IPS-11a (cell line): ENCODE measurements around the gene GNG7.
"Not testable (repeated sequence)": the region's sequence is repeated elsewhere in the genome, so short reads cannot be mapped to it uniquely, and the experiment has no call there.

ENCODE experiments used
- H3K4me3 ChIP-seq: one replicate; pipeline ENCODE4 v1.5.1; 2013; ENCODE audit warnings: low read depth, low read length, control low read depth

Gene GNG7

DNA sequence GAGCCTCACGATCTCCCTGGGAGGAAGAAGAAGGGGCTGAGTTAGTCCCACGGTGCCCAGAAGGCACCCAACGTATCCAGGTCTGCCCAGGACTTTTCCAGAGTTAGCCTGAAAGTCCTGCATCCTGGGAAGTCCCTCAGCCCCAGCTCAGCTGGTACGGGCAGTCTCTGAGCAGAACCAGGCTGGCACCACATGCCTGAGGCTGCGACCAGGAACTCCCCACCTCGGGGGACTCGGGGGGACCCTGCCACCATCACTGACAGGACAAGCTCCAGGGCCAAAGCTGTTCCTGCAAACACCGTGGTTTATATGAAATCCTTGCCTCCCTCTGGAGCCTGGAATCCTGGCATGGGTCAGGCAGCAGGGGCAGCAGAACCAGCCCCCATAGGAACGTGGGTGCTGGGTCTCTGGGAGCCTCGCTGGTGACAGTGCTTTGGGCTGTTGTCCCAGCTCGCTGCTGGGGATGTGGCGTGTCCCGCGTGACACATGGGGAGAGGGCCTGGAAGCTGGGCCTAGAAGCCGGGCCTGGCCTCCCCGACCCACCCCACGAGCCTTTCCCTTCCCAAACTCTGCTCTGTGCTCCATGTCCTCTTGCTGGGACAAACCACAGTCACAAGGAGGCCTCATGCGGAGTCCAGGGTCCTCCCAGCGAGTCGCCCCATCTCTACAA lies 55.5 kb downstream of the GNG7 start:
- no peak overlapping the region for H3K4me3 ChIP-seq

- H3K4me3 ChIP-seq = no peak overlapping the region
Measured at GRCh38 chr19:2645826-2646225, 56.7 kb downstream of the GNG7 start.

GRCh38 chr19:2643123-2643737 lies 59.3 kb downstream of the GNG7 start:
- H3K4me3 ChIP-seq = not testable (repeated sequence)

DNA sequence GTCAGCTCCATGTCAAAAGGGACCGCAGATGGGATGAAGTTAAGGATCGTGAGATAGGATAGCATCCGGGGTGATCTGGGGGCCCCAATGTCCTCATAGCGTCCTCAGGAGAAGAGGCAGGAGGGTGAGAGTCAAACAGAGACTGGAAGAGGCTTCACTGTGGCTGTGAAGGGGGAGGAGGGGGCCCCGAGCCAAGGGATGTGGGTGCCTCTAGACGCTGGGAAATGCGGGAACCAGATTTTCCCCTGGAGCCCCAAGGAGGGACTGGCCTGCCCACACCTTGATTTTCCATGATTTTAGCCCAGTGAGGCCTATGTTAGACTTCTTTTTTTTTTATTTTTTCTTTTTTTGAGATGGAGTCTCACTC lies 61.2 kb downstream of the GNG7 start:
- no peak overlapping the region for H3K4me3 ChIP-seq

DNA sequence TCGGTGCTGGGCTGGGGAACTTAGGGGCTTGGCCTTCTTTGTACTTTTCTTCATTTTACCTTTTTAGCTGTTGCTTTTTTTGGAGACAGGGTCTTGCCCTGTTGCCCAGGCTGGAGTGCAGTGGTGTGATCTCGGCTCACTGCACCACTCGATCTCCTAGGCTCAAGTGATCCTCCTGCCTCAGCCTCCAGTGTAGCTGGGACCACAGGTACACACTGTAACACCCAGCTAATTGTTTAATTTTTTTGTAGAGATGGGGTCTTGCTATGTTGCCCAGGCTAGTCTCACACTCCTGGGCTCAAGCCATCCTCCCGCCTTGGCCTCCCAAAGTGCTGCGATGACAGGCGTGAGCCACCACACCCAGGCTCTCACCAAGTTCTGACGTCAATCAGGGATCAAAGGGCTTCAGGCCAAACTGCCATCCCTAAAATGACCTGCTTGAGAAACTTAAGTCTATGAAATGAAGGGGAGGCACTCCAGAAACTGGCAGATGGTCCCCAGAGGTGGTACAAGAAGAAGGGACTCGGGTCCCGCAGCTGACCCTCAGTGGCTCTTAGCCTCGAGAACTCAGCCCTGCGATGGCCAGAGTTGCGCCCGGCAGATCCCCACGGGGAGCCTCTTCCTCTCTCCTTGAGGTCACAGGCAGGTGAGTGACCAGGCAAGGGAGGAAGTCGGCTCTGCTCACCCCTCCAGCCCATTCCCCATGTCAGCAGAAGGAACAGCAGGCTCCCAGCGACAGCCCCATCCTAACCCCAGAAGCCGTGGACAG lies 61.7 kb downstream of the GNG7 start:
- H3K4me3 ChIP-seq = no peak overlapping the region

- H3K4me3 ChIP-seq = no peak overlapping the region
Measured at GRCh38 chr19:2639999-2640398, 62.5 kb downstream of the GNG7 start.

DNA sequence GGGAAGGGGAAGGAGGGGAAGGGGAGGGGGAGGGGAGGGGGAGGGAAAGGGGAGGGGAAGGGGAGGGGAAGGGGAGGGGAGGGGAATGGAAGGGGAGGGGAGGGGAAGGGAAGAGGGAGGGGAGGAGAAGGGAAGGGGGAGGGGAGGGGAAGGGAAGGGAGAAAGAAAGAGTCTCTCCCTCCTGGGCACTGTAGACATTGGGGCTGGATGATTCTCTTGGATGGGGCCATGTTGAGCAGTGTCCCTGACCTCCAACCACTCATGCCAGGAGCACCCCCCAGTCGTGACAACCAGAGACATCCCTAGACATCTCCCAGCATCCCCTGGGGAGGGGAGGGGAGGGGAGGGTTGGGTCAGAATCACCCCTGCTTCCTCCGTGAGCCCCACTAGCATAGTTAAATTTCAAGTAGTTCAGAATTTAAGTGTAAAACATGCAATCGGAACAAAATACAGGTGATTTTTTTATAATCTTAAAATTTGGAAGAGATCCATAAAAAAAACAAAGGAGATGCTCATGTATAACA lies 64.0 kb downstream of the GNG7 start:
- H3K4me3 ChIP-seq = no peak overlapping the region

- H3K4me3 ChIP-seq = no peak overlapping the region
Measured at GRCh38 chr19:2636897-2637683, 65.4 kb downstream of the GNG7 start.

DNA sequence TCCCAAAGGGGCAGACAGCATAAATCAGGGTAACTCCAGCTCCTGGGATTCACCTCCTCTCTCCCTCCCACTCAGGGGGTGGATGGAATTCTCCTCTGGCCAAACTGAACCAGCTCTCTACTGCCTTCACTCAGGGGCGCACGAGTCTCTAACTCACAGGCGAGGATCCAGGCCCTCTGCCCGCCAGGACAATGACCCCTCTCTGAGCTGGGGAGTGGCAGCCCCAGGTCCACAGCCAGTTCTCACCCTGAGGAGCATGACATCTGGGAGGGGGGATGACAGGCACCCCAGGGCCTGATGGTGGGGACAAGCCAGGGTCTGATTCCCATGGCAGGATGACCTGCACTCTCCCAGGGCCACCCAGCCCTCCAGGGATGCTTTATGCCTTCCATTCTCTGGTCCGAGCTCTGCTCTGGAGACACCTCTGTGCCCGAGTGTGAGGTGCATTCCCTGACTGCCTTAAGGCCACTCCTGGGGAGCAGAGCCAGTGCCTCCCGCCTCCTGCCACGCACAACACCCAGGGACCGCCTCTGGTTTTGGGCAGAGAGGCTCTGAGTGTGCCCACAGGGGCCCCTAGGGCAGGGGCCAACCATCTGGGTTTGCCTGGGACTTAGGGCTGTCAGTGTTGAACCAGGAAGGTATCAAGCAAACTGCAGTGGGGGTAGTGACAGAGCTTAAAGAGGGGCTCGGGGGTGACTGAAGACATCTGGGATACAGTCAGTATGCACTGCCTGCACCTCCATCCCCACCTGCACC lies 66.2 kb downstream of the GNG7 start:
- H3K4me3 ChIP-seq = no peak overlapping the region

GRCh38 chr19:2634960-2635359 lies 67.5 kb downstream of the GNG7 start:
- no peak overlapping the region for H3K4me3 ChIP-seq

- H3K4me3 ChIP-seq = no peak overlapping the region
Measured at GRCh38 chr19:2634228-2634951, 68.1 kb downstream of the GNG7 start.

GRCh38 chr19:2633693-2634075 lies 68.8 kb downstream of the GNG7 start:
- H3K4me3 ChIP-seq = no peak overlapping the region

DNA sequence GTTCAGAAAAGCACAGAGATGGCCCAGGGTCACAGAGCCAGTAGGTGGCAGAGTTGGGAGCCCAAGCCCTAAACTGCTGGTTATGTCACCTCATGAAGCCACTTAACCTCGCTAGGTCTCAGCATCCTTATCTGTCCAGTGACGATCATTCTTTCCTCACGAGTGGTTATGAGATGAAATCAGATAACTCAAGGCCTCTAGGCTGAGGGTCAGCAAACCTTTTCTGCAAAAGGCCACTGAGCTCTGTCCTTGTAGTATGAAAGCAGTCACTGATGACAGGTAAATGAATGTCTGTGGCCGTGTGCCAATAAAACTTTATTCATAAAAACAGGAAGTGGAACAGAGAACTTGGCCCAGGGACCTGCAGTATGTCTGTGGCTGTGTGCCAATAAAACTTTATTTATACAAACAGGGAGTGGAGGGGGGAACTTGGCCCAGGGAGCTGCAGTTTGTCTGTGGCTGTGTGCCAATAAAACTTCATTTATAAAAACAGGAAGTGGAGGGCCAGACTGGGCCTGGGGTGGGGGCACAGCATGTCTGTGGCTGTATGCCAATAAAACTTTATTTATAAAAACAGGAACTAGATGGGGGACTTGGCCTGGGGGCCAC lies 71.2 kb downstream of the GNG7 start:
- no peak overlapping the region for H3K4me3 ChIP-seq

DNA sequence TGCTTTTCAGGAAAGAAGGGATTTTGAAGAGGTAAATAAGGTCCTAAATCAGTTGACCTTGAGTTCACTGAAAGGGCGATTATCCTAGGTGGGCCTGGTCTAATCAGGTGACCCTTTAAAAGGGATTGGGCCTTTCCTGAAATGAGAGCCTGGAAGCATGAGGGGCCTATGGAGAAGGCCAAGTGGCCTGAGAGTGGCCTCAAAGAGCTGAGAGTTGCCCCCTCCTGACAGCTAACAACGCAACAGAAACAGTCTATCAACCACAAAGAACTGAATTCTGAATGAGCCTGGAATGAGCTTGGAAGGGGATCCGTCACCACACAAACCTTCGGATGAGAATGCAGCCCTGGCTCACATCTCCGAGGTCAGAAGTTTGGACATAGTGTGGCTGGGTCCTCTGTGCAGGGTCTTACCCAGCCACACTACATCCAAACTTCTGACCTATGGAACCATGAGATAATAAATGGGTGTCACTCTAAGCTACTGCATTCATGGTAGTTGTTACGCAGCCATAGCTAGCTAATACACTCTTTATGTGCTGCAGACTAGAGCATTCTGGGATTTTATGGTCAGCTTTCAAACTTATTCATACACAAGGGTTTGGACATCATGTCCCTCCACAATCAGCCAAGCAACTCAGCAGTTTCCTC lies 72.0 kb downstream of the GNG7 start:
- no peak overlapping the region for H3K4me3 ChIP-seq

- no peak overlapping the region for H3K4me3 ChIP-seq
Measured at GRCh38 chr19:2629491-2630351, 72.8 kb downstream of the GNG7 start.

DNA sequence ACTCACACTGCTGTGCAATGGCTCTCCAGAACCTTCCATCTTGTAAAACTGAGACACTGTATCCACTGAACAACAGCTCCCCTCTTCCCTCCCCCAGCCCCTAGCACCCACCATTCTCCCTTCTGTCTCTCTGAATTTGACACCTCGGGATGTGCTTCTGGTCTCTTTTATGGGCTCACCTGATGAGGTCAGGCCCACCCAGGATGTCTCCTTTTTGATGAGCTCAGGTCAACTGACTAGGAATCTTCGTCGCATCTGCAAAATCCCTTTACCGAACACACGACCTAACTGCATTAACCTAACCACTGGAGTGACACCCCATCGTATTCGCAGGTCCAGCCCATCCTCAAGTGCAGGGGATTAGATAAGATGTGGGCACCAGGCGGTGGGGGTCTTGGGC lies 73.9 kb downstream of the GNG7 start:
- H3K4me3 ChIP-seq = no peak overlapping the region

DNA sequence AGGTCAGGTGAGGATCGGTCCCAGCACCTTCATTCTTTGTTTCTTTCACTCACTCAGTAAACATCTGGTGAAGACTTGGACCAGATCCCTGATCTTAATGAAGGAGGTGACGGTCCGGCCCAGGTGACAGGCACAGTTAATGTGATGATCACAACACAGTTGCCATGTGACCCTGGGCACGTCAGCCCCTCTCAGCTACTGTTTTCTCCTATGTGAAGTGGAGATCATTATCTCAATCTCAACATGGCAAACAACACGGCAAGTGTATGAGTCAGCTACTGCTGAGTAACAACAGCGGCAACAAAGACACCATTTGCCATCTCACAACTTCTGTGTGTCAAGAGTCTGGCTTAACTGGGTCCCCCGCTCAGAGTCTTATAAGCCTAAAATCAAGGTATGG lies 74.6 kb downstream of the GNG7 start:
- no peak overlapping the region for H3K4me3 ChIP-seq

GRCh38 chr19:2627319-2627829 lies 75.1 kb downstream of the GNG7 start:
- H3K4me3 ChIP-seq = no peak overlapping the region
